MG63 (cell line): ENCODE data around the gene GATAD2A. TPM values are rescaled to one million over a fixed set of nuclear protein-coding genes. Genes with fewer than 3 reads are reported as not detected.

Experiments
- total RNA-seq: library from RNA; depleted of rRNA; stranded (reverse); fragments of >200 nt; shearing (Covaris generic); gene quantifications from 2 replicates; pipeline ENCODE4 v1.2.3, GENCODE V29; 2014; ENCODE audit warnings: low replicate concordance; rRNA removed

GATAD2A gene
- total RNA-seq, 1 experiment from 2014 or later = 69.1 TPM

Other genes with a start within 250 kb of the GATAD2A start
- 2.1 TPM in 1 of 2 replicates, not detected in the other for gene MEF2B, start 235.4 kb upstream of the GATAD2A start, total RNA-seq
- 16.5 and 37.4 TPM in 2 replicates for gene BORCS8, start 213.5 kb upstream of the GATAD2A start, total RNA-seq
- 64.9 and 144 TPM in 2 replicates for gene RFXANK, start 213.4 kb upstream of the GATAD2A start, total RNA-seq
- 46.4 and 63.1 TPM in 2 replicates for gene NR2C2AP, start 202.3 kb upstream of the GATAD2A start, total RNA-seq
- 0.07 and 0.79 TPM in 2 replicates for gene NCAN, start 193.7 kb upstream of the GATAD2A start, total RNA-seq
- gene TM6SF2, start 132.4 kb upstream of the GATAD2A start, total RNA-seq = not detected in 2 replicates
- gene SUGP1, start 85.2 kb upstream of the GATAD2A start, total RNA-seq = 28.9 and 57.0 TPM in 2 replicates
- gene MAU2, start 84.8 kb upstream of the GATAD2A start, total RNA-seq = 19.6 and 32.9 TPM in 2 replicates
- gene TSSK6, start 109.9 kb downstream of the GATAD2A start, total RNA-seq = 9.0 TPM in 1 of 2 replicates, not detected in the other
- 152 and 344 TPM in 2 replicates for gene NDUFA13, start 110.5 kb downstream of the GATAD2A start, total RNA-seq
- 3.1 and 4.8 TPM in 2 replicates for gene YJEFN3, start 123.2 kb downstream of the GATAD2A start, total RNA-seq
- gene CILP2, start 132.6 kb downstream of the GATAD2A start, total RNA-seq = 0.66 and 1.1 TPM in 2 replicates
- gene PBX4, start 213.0 kb downstream of the GATAD2A start, total RNA-seq = 2.4 and 15.5 TPM in 2 replicates
- 0.79 TPM in 1 of 2 replicates, not detected in the other for gene LPAR2, start 222.5 kb downstream of the GATAD2A start, total RNA-seq
- gene GMIP, start 238.0 kb downstream of the GATAD2A start, total RNA-seq = 2.7 and 12.4 TPM in 2 replicates